ENCODE measurements around the gene CTCFL. TPM values are rescaled to one million over a fixed set of nuclear protein-coding genes. Genes with fewer than 3 reads are reported as not detected.
A peak's percentile ranks its signal among the peaks of the same experiment; 100 is the strongest.

The CTCFL gene
- total RNA-seq, 1 donor from 2014 or later: not detected

- TF ChIP-seq CTCF (IDR thresholded peaks at IDR 0.05; ENCODE audit: borderline replicate concordance): no peak
- peaks cover 5% of the 10 kb centered on the region for H3K9me3 ChIP-seq (replicated peaks)
- DNase-seq: no peak
- H3K27ac ChIP-seq (replicated peaks): peak overlapping the region; percentile 73
- intact Hi-C loops (cut with micrococcal nuclease): no loop called here
- H3K36me3 ChIP-seq: no peaks in the 10 kb centered on the region
- peaks cover 11% of the 10 kb centered on the region for H3K27me3 ChIP-seq (ENCODE audit: low read depth)
- peaks cover 37% of the 10 kb centered on the region for H3K4me1 ChIP-seq
- no peak overlapping the region for H3K4me3 ChIP-seq
Measured at GRCh38 chr20:57451431-57451794, 73.5 kb downstream of the CTCFL start.

GRCh38 chr20:57450931-57451330 is 74.0 kb downstream of the CTCFL start:
- TF ChIP-seq CTCF (IDR thresholded peaks at IDR 0.05; ENCODE audit: borderline replicate concordance): no peak
- Histone ChIP-seq H3K27ac (replicated peaks) (peak overlapping the region; percentile 5), H3K4me3 (no peak overlapping the region), H3K4me1 (peaks cover 37% of the 10 kb centered on the region), H3K27me3 (ENCODE audit: low read depth) (peaks cover 11% of the 10 kb centered on the region), H3K9me3 (replicated peaks) (peaks cover 5% of the 10 kb centered on the region), H3K36me3 (no peaks in the 10 kb centered on the region)
- no peak for DNase-seq
- intact Hi-C loops (cut with micrococcal nuclease): no loop called here

- intact Hi-C loops (cut with micrococcal nuclease): no loop called here
- H3K36me3 ChIP-seq: no peaks in the 10 kb centered on the region
- H3K4me3 ChIP-seq: no peak overlapping the region
- no peak for TF ChIP-seq CTCF (IDR thresholded peaks at IDR 0.05; ENCODE audit: borderline replicate concordance)
- H3K4me1 ChIP-seq: peaks cover 39% of the 10 kb centered on the region
- peaks cover 11% of the 10 kb centered on the region for H3K27me3 ChIP-seq (ENCODE audit: low read depth)
- H3K9me3 ChIP-seq (replicated peaks): peaks cover 5% of the 10 kb centered on the region
- DNase-seq: peak; percentile 56
- peak overlapping the region; percentile 5 for H3K27ac ChIP-seq (replicated peaks)
Measured at GRCh38 chr20:57450419-57450818, 74.5 kb downstream of the CTCFL start.

- Histone ChIP-seq H3K4me3 (no peak overlapping the region), H3K36me3 (no peaks in the 10 kb centered on the region), H3K9me3 (replicated peaks) (peaks cover 5% of the 10 kb centered on the region), H3K4me1 (peaks cover 47% of the 10 kb centered on the region), H3K27ac (replicated peaks) (peak overlapping the region; percentile 5), H3K27me3 (ENCODE audit: low read depth) (peaks cover 11% of the 10 kb centered on the region)
- no peak for TF ChIP-seq CTCF (IDR thresholded peaks at IDR 0.05; ENCODE audit: borderline replicate concordance)
- no peak for DNase-seq
- intact Hi-C loops (cut with micrococcal nuclease): no loop called here
Measured at GRCh38 chr20:57449398-57450354, 75.3 kb downstream of the CTCFL start.

- TF ChIP-seq CTCF (IDR thresholded peaks at IDR 0.05; ENCODE audit: borderline replicate concordance): no peak
- intact Hi-C loops (cut with micrococcal nuclease): no loop called here
- no peaks in the 10 kb centered on the region for H3K36me3 ChIP-seq
- H3K27ac ChIP-seq (replicated peaks): no peak overlapping the region
- peaks cover 52% of the 10 kb centered on the region for H3K4me1 ChIP-seq
- no peak overlapping the region for H3K4me3 ChIP-seq
- H3K27me3 ChIP-seq (ENCODE audit: low read depth): peaks cover 11% of the 10 kb centered on the region
- peaks cover 5% of the 10 kb centered on the region for H3K9me3 ChIP-seq (replicated peaks)
- no peak for DNase-seq
Measured at GRCh38 chr20:57448764-57449354, 76.1 kb downstream of the CTCFL start.

Other genes starting within 250 kb of the CTCFL start
- gene SPO11, start 195.3 kb downstream of the CTCFL start, total RNA-seq: not detected
- 15.3 TPM for gene RAE1, start 173.9 kb downstream of the CTCFL start, total RNA-seq
- 75.5 TPM for gene RBM38, start 133.7 kb downstream of the CTCFL start, total RNA-seq
- gene PCK1, start 36.0 kb upstream of the CTCFL start, total RNA-seq: 0.25 TPM
- not detected for gene ZBP1, start 95.3 kb upstream of the CTCFL start, total RNA-seq
- 36.4 TPM for gene PMEPA1, start 184.9 kb upstream of the CTCFL start, total RNA-seq